Measurements from ENCODE around the gene MEDAG.

MEDAG gene

GRCh38 chr13:30918662-30919405 lies 12.8 kb downstream of the MEDAG start (continued):
- TF ChIP-seq PATZ1 (CRISPR knock-in tag; IDR thresholded peaks at IDR 0.05; ENCODE audit: borderline replicate concordance) (no peak), CREB5 (CRISPR knock-in tag; IDR thresholded peaks at IDR 0.05; ENCODE audit: low read depth) (no peak)

GRCh38 chr13:30920162-30920909 lies 14.3 kb downstream of the MEDAG start:
- TF ChIP-seq OSR1 (CRISPR knock-in tag; IDR thresholded peaks at IDR 0.05) (no peak), ZNF565 (CRISPR knock-in tag; conservative IDR thresholded peaks at IDR 0.05; ENCODE audit: low read depth) (no peak), PATZ1 (CRISPR knock-in tag; IDR thresholded peaks at IDR 0.05; ENCODE audit: borderline replicate concordance) (no peak), CSRNP3 (CRISPR knock-in tag; IDR thresholded peaks at IDR 0.05) (no peak), TSHZ2 (CRISPR knock-in tag; IDR thresholded peaks at IDR 0.05) (no peak), SNAI2 (CRISPR knock-in tag; IDR thresholded peaks at IDR 0.05) (no peak), CSDC2 (CRISPR knock-in tag; IDR thresholded peaks at IDR 0.05) (no peak), GLIS3 (CRISPR knock-in tag; IDR thresholded peaks at IDR 0.05) (no peak), BACH2 (CRISPR knock-in tag; IDR thresholded peaks at IDR 0.05; ENCODE audit: borderline replicate concordance) (no peak), RARB (CRISPR knock-in tag; IDR thresholded peaks at IDR 0.05) (no peak), ISL1 (CRISPR knock-in tag; IDR thresholded peaks at IDR 0.05) (no peak), ZNF8 (CRISPR knock-in tag; IDR thresholded peaks at IDR 0.05) (no peak), CREB5 (CRISPR knock-in tag; IDR thresholded peaks at IDR 0.05; ENCODE audit: low read depth) (no peak), TOX (CRISPR knock-in tag; IDR thresholded peaks at IDR 0.05; ENCODE audit: borderline replicate concordance) (no peak), ZNF70 (CRISPR knock-in tag; IDR thresholded peaks at IDR 0.05) (no peak), ZC3H10 (CRISPR knock-in tag; IDR thresholded peaks at IDR 0.05) (no peak)
- no peak for ATAC-seq

- TF ChIP-seq TOX (CRISPR knock-in tag; IDR thresholded peaks at IDR 0.05; ENCODE audit: borderline replicate concordance) (no peak), ZNF70 (CRISPR knock-in tag; IDR thresholded peaks at IDR 0.05) (no peak), PATZ1 (CRISPR knock-in tag; IDR thresholded peaks at IDR 0.05; ENCODE audit: borderline replicate concordance) (no peak), TCF4 (CRISPR knock-in tag; IDR thresholded peaks at IDR 0.05; ENCODE audit: borderline replicate concordance) (no peak), GLIS3 (CRISPR knock-in tag; IDR thresholded peaks at IDR 0.05) (no peak), CREB5 (CRISPR knock-in tag; IDR thresholded peaks at IDR 0.05; ENCODE audit: low read depth) (no peak), ZFP30 (CRISPR knock-in tag; IDR thresholded peaks at IDR 0.05) (no peak), RARB (CRISPR knock-in tag; IDR thresholded peaks at IDR 0.05) (no peak)
- no peak for ATAC-seq
These were observed 17.3 kb downstream of the MEDAG start for GRCh38 chr13:30923418-30923817.
